Progenitor cell of endocrine pancreas (in vitro differentiated cells): ENCODE data around the gene NPM1. TPM values are rescaled to one million over a fixed set of nuclear protein-coding genes. Genes with fewer than 3 reads are reported as not detected.

Source experiments
- DNase-seq: peaks from one replicate; pipeline ENCODE4 v3.0.0; 2021; ENCODE audit warnings: low spot score; ENCODE audit not compliant: unreplicated experiment
- H3K27ac Mint-ChIP-seq: 2 replicates; pipeline ENCODE4 v1.8.0; 2021; ENCODE audit warnings: mild to moderate bottlenecking, moderate library complexity, mixed read lengths
- H3K27me3 Mint-ChIP-seq: 2 replicates; pipeline ENCODE4 v1.8.0; 2021; ENCODE audit warnings: mixed read lengths
- H3K36me3 Mint-ChIP-seq: 2 replicates; pipeline ENCODE4 v1.8.0; 2022; ENCODE audit warnings: mixed read lengths; ENCODE audit not compliant: insufficient read depth
- H3K4me1 Mint-ChIP-seq: 2 replicates; pipeline ENCODE4 v1.8.0; 2021; ENCODE audit warnings: low read depth, mixed read lengths
- H3K4me3 Mint-ChIP-seq: 2 replicates; pipeline ENCODE4 v1.8.0; 2021; ENCODE audit warnings: low read depth, mild to moderate bottlenecking, moderate library complexity, mixed read lengths
- H3K9me3 Mint-ChIP-seq: 2 replicates; pipeline ENCODE4 v1.8.0; 2021; ENCODE audit warnings: low read depth, mixed read lengths
- CTCF ChIP-seq: fragments of 200-600 bp; sonication (generic); IDR thresholded peaks from one replicate; pipeline ENCODE4 v1.5.0; 2021; ENCODE audit warnings: antibody characterized with exemption, mild to moderate bottlenecking; ENCODE audit not compliant: unreplicated experiment
- total RNA-seq: library from RNA; stranded (reverse); gene quantifications from 2 replicates; pipeline ENCODE4 v1.2.1, GENCODE V29; 2021

The NPM1 gene
- total RNA-seq, 1 donor from 2014 or later: 1,367 TPM

DNA sequence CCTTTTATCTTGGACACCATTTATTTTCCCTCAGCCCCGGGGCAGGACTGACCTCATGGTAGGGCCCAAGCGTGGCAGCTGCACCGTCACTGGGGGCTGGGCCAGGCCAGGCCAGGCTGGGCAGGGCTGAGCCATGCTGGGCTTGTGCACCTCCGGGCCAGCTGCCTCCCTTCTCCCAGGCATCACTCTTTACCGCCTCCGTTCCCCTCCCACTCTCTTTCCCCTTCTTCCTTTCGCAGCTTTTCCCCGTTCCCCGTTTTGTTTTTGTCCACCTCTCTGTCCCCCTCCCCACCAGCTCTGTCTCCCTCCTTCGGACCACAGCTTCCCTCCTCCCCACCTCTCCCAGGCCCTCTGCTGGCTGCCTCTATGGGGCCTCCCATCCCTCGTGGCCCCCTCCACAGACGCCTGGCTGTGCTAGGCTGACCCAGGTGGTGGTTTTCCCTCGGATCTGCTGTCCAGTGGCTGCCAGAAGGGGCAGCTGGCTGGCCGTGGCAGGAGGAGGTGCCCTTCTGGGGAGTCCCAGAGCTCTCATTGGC lies 49.7 kb downstream of the NPM1 start:
- H3K27ac Mint-ChIP-seq: no peak overlapping the region
- no peak overlapping the region for H3K4me3 Mint-ChIP-seq
- no peaks in the 10 kb centered on the region for H3K36me3 Mint-ChIP-seq
- peaks cover 26% of the 10 kb centered on the region for H3K4me1 Mint-ChIP-seq
- H3K27me3 Mint-ChIP-seq: peaks cover 9% of the 10 kb centered on the region
- no peak for DNase-seq
- no peaks in the 10 kb centered on the region for H3K9me3 Mint-ChIP-seq
- peak; percentile 20 for TF ChIP-seq CTCF

GRCh38 chr5:171438738-171439137 lies 51.1 kb downstream of the NPM1 start:
- no peak overlapping the region for H3K4me3 Mint-ChIP-seq
- peaks cover 13% of the 10 kb centered on the region for H3K27me3 Mint-ChIP-seq
- H3K9me3 Mint-ChIP-seq: no peaks in the 10 kb centered on the region
- no peak overlapping the region for H3K27ac Mint-ChIP-seq
- no peak for TF ChIP-seq CTCF
- no peak for DNase-seq
- peaks cover 15% of the 10 kb centered on the region for H3K4me1 Mint-ChIP-seq
- no peaks in the 10 kb centered on the region for H3K36me3 Mint-ChIP-seq

DNA sequence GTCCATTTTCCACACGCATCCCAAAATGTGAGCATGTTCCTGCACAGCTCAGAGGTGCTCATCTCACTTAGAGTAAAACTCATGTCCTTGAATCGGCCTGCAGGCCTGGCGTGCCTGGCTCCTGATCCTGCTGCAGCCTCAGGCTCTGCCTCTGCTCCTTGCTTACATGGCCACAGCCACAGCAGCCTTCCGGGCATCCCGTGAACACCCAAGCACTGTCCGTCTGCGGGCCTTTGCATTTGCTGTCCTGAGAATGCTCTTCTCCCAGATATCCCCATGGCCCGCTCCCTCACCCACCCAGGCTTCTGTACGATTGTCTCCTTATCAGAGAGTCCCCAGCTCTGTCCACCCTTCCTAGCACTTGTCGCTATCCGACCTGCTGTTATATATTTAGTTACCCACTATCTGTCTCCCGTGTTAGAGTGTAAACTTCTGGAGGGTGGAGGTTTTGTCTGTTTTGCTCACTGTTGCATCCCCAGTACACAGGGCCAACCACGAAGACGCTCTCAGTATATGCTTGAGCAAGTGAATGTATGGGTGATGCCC lies 53.7 kb downstream of the NPM1 start:
- Mint-ChIP-seq H3K4me1 (peaks cover 12% of the 10 kb centered on the region), H3K9me3 (no peaks in the 10 kb centered on the region), H3K27me3 (peaks cover 13% of the 10 kb centered on the region), H3K27ac (no peak overlapping the region), H3K36me3 (no peaks in the 10 kb centered on the region), H3K4me3 (no peak overlapping the region)
- no peak for DNase-seq
- TF ChIP-seq CTCF: no peak

GRCh38 chr5:171442287-171443042 lies 54.8 kb downstream of the NPM1 start:
- peaks cover 17% of the 10 kb centered on the region for H3K27me3 Mint-ChIP-seq
- no peaks in the 10 kb centered on the region for H3K36me3 Mint-ChIP-seq
- H3K4me1 Mint-ChIP-seq: peaks cover 4% of the 10 kb centered on the region
- no peak for DNase-seq
- no peak overlapping the region for H3K27ac Mint-ChIP-seq
- H3K4me3 Mint-ChIP-seq: no peak overlapping the region
- TF ChIP-seq CTCF: no peak
- H3K9me3 Mint-ChIP-seq: no peaks in the 10 kb centered on the region

- no peak for TF ChIP-seq CTCF
- H3K27ac Mint-ChIP-seq: no peak overlapping the region
- H3K36me3 Mint-ChIP-seq: no peaks in the 10 kb centered on the region
- DNase-seq: no peak
- no peaks in the 10 kb centered on the region for H3K9me3 Mint-ChIP-seq
- H3K27me3 Mint-ChIP-seq: peaks cover 30% of the 10 kb centered on the region
- H3K4me1 Mint-ChIP-seq: peaks cover 9% of the 10 kb centered on the region
- H3K4me3 Mint-ChIP-seq: no peak overlapping the region
Observed at GRCh38 chr5:171444582-171444981, 56.9 kb downstream of the NPM1 start.
